RKO (cell line): ENCODE data around the gene HAGH.
"Not testable (repeated sequence)": the region's sequence is repeated elsewhere in the genome, so short reads cannot be mapped to it uniquely, and the experiment has no call there.

Experiments
- DNase-seq: peaks from one replicate; pipeline ENCODE4 v3.0.0-alpha.2; 2016; ENCODE audit warnings: low spot score

Gene HAGH

DNA sequence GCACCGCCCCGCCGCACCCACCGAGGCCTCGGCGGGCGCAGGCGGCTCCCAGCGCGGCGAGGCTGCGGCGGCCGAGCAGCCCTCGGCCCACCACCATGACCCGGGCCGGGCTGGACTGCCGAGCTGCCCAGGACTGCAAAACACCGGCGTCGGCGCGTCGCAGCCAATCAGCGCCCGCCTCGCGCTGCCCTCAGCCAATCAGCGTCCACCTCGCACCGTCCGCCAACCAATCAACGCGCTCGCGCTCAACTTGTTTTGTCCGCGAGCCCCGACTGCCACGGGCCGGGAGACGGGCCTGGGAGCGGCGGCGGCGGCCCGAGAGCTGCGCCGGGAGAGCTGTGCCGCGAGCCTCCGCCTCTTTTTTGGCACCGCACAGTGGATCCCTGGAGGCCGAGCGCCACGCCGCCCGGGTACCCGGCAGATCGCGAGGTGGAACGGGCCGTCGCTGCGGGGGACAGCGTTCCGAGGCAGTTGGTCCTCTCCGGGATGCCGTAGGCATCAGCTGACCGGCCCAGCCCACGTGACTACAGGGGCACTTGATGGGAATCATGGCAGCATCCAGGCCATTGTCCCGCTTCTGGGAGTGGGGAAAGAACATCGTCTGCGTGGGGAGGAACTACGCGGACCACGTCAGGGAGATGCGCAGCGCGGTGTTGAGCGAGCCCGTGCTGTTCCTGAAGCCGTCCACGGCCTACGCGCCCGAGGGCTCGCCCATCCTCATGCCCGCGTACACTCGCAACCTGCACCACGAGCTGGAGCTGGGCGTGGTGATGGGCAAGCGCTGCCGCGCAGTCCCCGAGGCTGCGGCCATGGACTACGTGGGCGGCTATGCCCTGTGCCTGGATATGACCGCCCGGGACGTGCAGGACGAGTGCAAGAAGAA is at the start of gene HAGH, which contains the start of gene FAHD1:
Gene HAGH (minus strand): TSS at position 135 of the 883 bp plus-strand sequence. CDS start 38 bp downstream, at position 97.
Gene FAHD1 (plus strand): TSS at position 516 of the 883 bp plus-strand sequence. CDS start 33 bp downstream, at position 549.
- DNase-seq = peak; percentile 93

DNA sequence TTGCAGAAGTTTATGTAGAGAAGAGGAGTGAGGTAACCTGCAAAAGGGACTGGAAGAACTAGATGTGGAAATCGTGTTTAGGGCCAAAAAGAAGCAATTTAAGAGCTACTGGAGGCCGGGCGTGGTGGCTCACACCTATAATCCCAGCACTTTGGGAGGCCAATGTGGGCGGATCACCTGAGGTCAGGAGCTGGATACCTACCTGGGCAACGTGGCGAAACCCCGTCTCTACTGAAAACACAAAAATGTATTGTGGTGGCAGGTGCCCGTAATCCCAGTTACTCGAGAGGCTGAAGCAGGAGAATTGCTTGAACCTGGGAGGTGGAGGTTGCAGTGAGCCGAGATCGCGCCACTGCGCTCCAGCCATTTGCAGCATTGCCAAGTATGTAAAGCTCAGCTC is 49.4 kb upstream of the HAGH start:
- DNase-seq = not testable (repeated sequence)

GRCh38 chr16:1874854-1875253 is 48.2 kb upstream of the HAGH start:
- no peak for DNase-seq

- no peak for DNase-seq
Observed at GRCh38 chr16:1871974-1872635, 45.5 kb upstream of the HAGH start, which contains the start of gene MEIOB. TSS of gene MEIOB (minus strand) at chr16:1872164. CDS start at chr16:1868175, 3,989 bp downstream.

DNA sequence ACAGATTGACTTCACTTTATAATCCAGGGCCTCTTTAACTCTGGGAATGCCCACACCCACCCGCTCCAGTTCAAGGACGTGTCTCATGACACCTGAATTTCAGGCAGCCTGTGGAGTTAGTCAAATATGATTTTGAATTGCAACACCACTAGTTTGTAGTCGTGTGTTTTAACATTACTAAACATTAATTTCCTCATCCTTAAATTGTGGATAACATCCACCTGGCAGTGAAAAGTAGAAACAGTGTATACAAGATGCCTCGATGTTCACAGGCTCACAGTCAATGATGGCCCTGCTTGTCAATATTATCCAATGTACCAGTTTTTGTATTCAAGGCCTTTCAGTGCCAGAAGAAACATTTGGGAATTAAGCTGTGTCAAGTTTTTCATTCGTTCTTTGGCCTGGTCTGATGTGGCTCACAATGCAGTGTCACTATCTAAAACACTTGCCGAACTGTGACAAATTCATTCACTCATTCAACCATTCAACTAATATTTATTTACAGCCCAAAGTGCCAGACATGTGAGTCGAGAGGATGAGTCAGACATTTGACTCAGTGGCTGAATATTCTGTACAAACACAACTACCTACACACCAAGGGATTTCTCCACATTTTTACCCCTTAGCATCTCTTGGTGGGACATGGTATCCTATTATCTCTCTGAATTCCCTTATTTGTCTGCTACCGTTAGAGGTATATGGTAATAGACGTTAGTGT is 43.9 kb upstream of the HAGH start:
- DNase-seq = peak; percentile 93

- no peak for DNase-seq
Observed at GRCh38 chr16:1865902-1866690, 39.5 kb upstream of the HAGH start.

DNA sequence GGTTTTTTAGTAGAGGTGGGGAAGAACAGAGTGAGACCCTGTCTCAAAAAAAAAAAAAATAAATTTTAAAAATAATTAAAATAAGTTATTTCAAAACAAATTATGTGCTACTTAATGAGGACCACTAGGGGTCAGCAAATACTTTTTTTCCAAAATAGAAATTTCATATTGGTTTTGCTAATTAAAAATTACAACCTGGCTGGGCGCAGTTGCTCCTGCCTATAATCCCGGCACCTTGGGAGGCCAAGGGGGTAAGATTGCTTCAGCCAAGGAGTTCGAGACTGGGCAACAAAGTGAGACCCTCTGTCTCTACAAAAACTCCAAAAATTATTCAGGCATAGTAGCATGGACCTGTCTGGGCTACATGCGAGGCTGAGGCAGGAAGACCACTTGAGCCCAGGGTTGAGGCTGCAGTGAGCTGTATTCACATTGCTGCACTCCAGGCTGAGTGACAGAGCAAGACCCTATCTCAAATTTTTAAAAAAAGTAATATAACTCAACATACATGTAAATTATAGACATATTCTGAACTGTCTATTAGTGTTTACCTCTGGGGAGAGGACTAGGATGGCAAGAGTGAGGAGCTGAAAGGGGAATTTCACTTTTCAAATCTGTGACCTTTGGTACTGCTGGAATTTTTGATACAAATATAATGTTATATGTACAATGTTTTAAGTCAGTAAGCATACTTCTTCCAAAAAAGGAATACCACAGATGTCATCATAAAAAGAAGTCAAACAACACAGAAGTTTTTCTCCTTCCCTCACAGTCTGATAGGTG is 37.2 kb upstream of the HAGH start:
- DNase-seq = peak; percentile 51

GRCh38 chr16:1862394-1862793 is 35.8 kb upstream of the HAGH start:
- no peak for DNase-seq

DNA sequence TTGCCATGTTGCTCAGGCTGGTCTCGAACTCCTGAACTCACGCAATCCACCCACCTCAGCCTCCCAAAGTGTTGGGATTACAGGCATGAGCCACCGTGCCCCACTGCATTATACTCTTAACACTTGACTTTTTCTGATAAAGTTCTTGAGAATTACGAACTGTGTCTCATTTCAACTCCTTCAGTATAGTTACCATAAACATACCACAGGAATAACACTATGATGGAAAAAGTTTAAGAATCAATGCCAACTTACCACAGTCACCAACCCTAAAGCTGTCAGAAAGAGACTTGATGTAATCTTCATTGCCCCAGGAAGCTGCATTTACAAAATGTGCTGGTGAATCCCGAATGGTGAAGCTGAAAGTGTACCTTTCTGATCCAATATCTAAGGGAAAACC is 35.1 kb upstream of the HAGH start:
- no peak for DNase-seq

GRCh38 chr16:1859650-1860049 is 33.0 kb upstream of the HAGH start:
- DNase-seq = no peak

DNA sequence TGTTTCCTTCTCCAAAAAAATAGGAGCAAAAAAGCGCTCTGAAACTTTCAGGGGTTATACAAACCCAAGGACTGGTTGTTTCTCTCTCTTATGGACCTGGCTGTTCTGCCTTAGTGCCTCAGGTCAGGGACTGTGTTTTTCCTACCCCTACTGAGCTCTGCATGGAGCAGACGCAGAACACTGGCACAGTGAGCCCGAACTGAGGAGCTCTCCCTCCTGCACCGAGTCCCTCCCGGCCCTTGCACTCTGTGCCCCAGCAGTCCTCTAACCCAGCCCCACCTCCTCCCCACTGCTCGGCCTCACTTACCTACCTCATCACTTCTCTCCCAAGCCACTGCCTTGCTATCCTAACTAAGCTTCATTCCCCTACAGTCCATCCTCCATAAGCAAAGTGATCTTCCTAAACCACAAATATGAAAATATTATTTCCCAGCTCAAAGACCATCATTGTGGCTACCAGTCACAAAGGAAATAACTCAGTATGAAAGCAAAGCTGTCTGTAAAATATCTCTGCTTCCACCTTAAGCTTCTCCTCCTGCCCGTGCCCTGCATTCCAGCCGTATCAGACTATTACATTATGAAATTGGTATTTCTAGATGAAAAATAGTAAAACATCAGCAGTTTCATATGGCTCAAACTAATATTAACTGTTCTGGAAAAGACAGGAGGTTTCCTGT is 31.7 kb upstream of the HAGH start:
- DNase-seq = no peak

DNA sequence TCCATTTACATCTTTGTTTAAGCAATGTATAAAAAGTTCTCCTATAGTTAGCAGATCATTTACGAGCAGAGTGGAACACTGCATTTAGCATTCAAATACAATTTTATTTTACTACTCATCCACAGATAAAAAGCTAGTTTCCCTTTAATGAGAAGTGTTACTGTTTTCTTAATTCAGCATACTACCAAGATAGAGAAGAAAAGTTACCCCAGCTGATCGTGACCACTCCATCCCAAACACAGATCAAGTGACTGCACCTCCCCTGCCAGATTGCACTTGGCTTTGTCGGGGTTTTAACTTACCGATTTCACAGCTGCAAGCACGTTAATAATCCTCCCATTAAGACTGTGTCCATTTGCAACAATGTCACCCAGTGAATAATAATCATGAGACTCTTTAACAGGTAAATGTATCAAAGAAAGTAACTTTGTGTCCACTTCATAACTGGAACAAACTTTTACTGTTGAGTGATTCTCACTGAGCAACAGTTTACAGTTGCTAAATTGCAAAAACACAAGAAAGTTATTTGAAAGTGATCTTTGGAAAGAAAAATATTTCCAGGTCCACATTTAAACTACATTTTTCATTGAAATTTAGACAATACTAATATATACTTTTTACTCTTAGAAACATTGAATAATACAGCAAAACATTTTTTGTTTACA is 30.9 kb upstream of the HAGH start:
- DNase-seq = no peak

- DNase-seq = no peak
Observed at GRCh38 chr16:1851793-1852192, 25.2 kb upstream of the HAGH start.

DNA sequence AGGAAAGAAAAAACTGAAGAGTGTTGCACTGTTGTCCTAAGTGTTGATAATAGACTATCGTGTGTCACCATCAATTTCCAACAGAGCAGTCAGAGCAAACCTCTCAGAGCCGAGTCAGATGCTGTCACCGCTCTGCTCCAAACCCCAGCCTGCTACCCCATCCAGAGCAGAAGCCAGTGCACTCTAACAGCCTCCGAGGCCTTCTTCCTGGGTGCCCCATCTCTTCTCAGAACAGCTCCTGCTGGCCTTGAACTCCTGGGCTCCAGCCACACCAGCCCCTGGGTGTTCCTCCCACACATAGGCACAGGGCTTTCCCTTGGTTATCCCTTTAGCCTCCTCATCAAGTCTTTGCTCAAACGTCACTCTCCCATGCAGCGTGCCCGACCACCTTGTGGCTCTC is 24.4 kb upstream of the HAGH start:
- DNase-seq = no peak

DNA sequence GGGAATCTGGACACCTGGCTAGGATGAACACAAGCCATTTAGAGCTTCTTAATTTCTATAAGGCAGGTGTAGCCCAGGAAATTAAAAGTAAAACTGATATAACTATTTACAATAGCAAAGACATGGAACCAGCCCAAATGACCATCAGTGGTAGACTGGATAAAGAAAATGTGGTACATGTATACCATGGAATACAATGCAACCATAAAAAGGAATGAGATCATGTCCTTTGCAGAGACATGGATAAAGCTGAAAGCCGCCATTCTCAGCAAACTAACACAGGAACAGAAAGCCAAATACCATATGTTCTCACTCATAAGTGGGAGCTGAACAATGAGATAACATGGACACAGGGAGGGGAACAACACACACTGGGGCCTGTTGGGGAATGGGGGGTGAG is 19.8 kb upstream of the HAGH start:
- DNase-seq = no peak

DNA sequence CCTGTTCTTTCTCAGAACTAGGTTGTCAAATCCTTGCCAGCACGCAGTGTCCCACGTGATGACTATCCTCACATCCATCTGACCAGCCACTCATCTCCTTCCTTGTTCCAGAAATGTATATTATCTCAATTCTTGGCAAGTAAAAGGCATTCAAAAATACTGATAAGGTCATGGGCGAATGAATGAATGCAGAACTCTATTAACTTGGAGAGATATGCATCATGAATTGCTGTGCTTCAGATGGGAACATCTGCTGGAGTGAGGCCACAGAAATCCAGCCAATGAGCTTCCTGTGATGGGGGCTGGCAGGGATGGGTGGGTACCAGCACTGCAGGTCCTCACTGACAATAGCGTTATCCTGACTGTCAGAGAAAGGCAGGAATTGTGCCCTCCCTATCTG is 19.4 kb upstream of the HAGH start:
- DNase-seq = no peak

DNA sequence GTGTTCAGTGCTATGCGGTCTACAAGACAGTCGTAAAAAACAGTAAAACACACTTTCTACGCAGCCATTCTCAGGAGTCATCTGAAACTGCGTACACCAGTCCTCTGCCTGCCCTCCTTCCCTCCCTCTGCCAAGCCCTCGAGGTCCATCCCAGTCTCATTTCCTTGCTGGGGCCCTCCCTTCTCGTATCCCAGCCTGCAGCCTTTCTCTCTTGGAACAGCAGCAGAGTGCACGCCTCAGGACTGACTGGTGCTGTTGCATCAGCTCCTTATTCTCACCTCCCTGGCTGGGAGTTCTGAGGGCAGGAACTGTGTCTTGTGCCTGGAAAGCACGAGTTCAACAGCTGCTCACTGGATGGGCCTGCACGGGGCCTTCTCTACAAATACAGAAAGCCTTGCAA is 12.9 kb upstream of the HAGH start:
- peak; percentile 19 for DNase-seq

DNA sequence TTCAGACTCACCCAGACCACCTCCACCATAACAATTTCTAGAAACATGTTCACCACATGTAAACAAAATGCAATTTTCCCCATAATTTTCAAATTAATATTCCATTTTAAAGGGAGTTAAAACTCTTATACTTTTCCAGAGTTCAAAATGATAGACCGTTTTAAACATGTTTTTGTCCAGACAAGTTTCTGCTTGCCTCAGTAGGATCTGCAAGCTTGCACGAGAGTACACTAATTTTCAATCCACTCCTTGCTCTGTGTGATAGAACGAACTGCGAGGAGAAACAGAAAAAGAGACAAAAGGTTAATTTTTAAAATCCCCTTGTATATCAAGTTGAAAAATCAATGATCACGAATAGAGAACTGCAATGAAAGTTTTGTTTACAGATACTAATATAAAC is 7.5 kb upstream of the HAGH start:
- DNase-seq = no peak

- DNase-seq = no peak
Observed at GRCh38 chr16:1832838-1833454, 6.3 kb upstream of the HAGH start.
